SK-N-SH (cell line): ENCODE measurements around the gene SPATA18. TPM values are rescaled to one million over a fixed set of nuclear protein-coding genes. Genes with fewer than 3 reads are reported as not detected.

Experiments
- CTCF ChIA-PET: fragments of 300-600, 350-600 bp; formaldehyde crosslinking; extraction: SDS; loops from one replicate; lab custom pipeline; 2021; lab: Yijun Ruan, JAX
- POLR2A ChIA-PET: fragments of 350-600 bp; sonication (Branson Sonifier 250); formaldehyde crosslinking; extraction: SDS; loops from one replicate; lab custom pipeline; 2020; ENCODE audit warnings: antibody characterized with exemption, inconsistent platforms; lab: Yijun Ruan, JAX
- DNase-seq: peaks from one replicate; pipeline ENCODE4 v3.0.0; 2012
- H2AFZ ChIP-seq: fragments of 200-600 bp; sonication (generic); 2 replicates; pipeline ENCODE4 v1.8.1; 2016; ENCODE audit warnings: antibody characterized with exemption, mild to moderate bottlenecking, low read depth
- H3F3A ChIP-seq: fragments of 200-600 bp; sonication (generic); replicated peaks from 2 replicates; pipeline ENCODE3; 2016; ENCODE audit warnings: antibody characterized with exemption, mild to moderate bottlenecking; ENCODE audit not compliant: insufficient read depth
- H3K27ac ChIP-seq, 2 experiments: fragments of 200-500 bp in 1 of 2; fragments of 200-600 bp in 1 of 2; sonication (Bioruptor generic) in 1 of 2; sonication (generic), shearing (Covaris generic) in 1 of 2; 2 replicates each; pipeline versions ENCODE4 v1.5.1 to v1.6.1; 2014 to 2016; ENCODE audit warnings: low read depth in 2 of 2, inconsistent platforms in 1 of 2, low read length in 1 of 2, mild to moderate bottlenecking in 1 of 2, mixed read lengths in 1 of 2
- H3K27me3 ChIP-seq: fragments of 200-600 bp; sonication (generic), shearing (Covaris generic); 2 replicates; pipeline ENCODE4 v1.6.1; 2016; ENCODE audit warnings: mixed run types; ENCODE audit not compliant: insufficient read depth
- H3K36me3 ChIP-seq, 2 experiments: fragments of 200-500 bp in 1 of 2; fragments of 200-600 bp in 1 of 2; sonication (Bioruptor generic) in 1 of 2; sonication (generic) in 1 of 2; replicated peaks in 1 of 2; 2 replicates each; pipeline versions ENCODE3 to v1.5.1; 2014 to 2016; ENCODE audit warnings: low read length in 1 of 2, mild to moderate bottlenecking in 1 of 2; ENCODE audit not compliant: insufficient read depth in 2 of 2, control insufficient read depth in 1 of 2
- H3K4me1 ChIP-seq, 2 experiments: fragments of 200-500 bp in 1 of 2; fragments of 200-600 bp in 1 of 2; sonication (Bioruptor generic) in 1 of 2; sonication (generic), shearing (Covaris generic) in 1 of 2; 2 replicates each; pipeline versions ENCODE4 v1.5.1 to v1.6.1; 2014 to 2016; ENCODE audit warnings: low read depth in 1 of 2, low read length in 1 of 2, mixed run types in 1 of 2; ENCODE audit not compliant: insufficient read depth in 2 of 2, control insufficient read depth in 1 of 2
- H3K4me2 ChIP-seq: fragments of 200-600 bp; sonication (generic), shearing (Covaris generic); 2 replicates; pipeline ENCODE4 v1.6.1; 2017; ENCODE audit warnings: mixed run types
- H3K4me3 ChIP-seq, 2 experiments: fragments of 200-500 bp in 1 of 2; fragments of 200-600 bp in 1 of 2; sonication (Bioruptor generic) in 1 of 2; sonication (generic), shearing (Covaris generic) in 1 of 2; 2 replicates each; pipeline versions ENCODE4 v1.5.1 to v1.8.1; 2014 to 2016; ENCODE audit warnings: low read depth in 2 of 2, inconsistent platforms in 1 of 2, low read length in 1 of 2, mild to moderate bottlenecking in 1 of 2, mixed read lengths in 1 of 2, moderate library complexity in 1 of 2
- H3K79me2 ChIP-seq: fragments of 200-600 bp; sonication (generic); 2 replicates; pipeline ENCODE4 v1.8.1; 2017; ENCODE audit warnings: mild to moderate bottlenecking; ENCODE audit not compliant: insufficient read depth
- H3K9ac ChIP-seq: fragments of 200-600 bp; sonication (generic); 2 replicates; pipeline ENCODE4 v1.6.1; 2017; ENCODE audit warnings: mixed run types
- H3K9me2 ChIP-seq: fragments of 200-600 bp; sonication (generic); 2 replicates; pipeline ENCODE4 v1.6.1; 2017; ENCODE audit warnings: mixed run types
- H3K9me3 ChIP-seq: fragments of 200-600 bp; sonication (generic); 2 replicates; pipeline ENCODE4 v1.6.1; 2017; ENCODE audit warnings: mixed run types, mild to moderate bottlenecking, moderate library complexity
- H4K20me1 ChIP-seq: fragments of 200-600 bp; sonication (generic); 2 replicates; pipeline ENCODE4 v1.6.1; 2017; ENCODE audit warnings: mild to moderate bottlenecking, mixed run types; ENCODE audit not compliant: insufficient read depth
- CHD2 ChIP-seq: fragments of 150-350 bp; IDR thresholded peaks from 2 replicates; pipeline ENCODE4 v1.6.1; 2018; ENCODE audit warnings: low read length; ENCODE audit not compliant: partially characterized antibody
- EP300 ChIP-seq, 2 experiments: IDR thresholded peaks; 2 replicates each; pipeline versions ENCODE4 v1.4.0 to v1.6.1; 2012; ENCODE audit warnings: borderline replicate concordance in 1 of 2, low read depth in 1 of 2, low read length in 1 of 2
- FOSL2 ChIP-seq: IDR thresholded peaks from 2 replicates; pipeline ENCODE4 v1.4.0; 2012; ENCODE audit warnings: low read depth, mild to moderate bottlenecking, moderate library complexity, borderline replicate concordance
- FOXJ3 ChIP-seq: sonication (generic); formaldehyde crosslinking; IDR thresholded peaks from 2 replicates; pipeline ENCODE4 v1.5.1; 2020; ENCODE audit warnings: mild to moderate bottlenecking, missing genetic modification reagents
- MXI1 ChIP-seq: IDR thresholded peaks from 2 replicates; pipeline ENCODE4 v1.6.1; 2012; ENCODE audit warnings: mild to moderate bottlenecking, low read depth, low read length, improper control_type of control experiment
- NRF1 ChIP-seq: IDR thresholded peaks from 2 replicates; pipeline ENCODE4 v1.6.1; 2012; ENCODE audit warnings: low read depth, mild to moderate bottlenecking, low read length
- RCOR1 ChIP-seq: fragments of 150-350 bp; IDR thresholded peaks from 2 replicates; pipeline ENCODE4 v1.6.1; 2017; ENCODE audit warnings: antibody characterized with exemption, low read length
- RFX5 ChIP-seq: IDR thresholded peaks from 2 replicates; pipeline ENCODE4 v1.6.1; 2012; ENCODE audit warnings: mild to moderate bottlenecking, improper control_type of control experiment, low read length
- SIN3A ChIP-seq: IDR thresholded peaks from 2 replicates; pipeline ENCODE4 v1.6.1; 2012; ENCODE audit warnings: low read depth, mild to moderate bottlenecking, low read length, moderate library complexity, borderline replicate concordance
- TAF1 ChIP-seq: IDR thresholded peaks from 2 replicates; pipeline ENCODE4 v1.6.1; 2012; ENCODE audit warnings: low read depth, mild to moderate bottlenecking, low read length, moderate library complexity, borderline replicate concordance
- TCF12 ChIP-seq: IDR thresholded peaks from 2 replicates; pipeline ENCODE4 v1.4.0; 2012
- WGBS: methylation state at CpG from one replicate; pipeline ENCODE4 v1.1.6; 2017; ENCODE audit warnings: low lambda C conversion rate; 5-methylcytosine and 5-hydroxymethylcytosine counted together
- polyA plus RNA-seq, 3 experiments: library from polyadenylated mRNA; depleted of rRNA; stranded (reverse); fragments of >200 nt; gene quantifications; 2 replicates each; pipeline ENCODE4 v1.2.3, GENCODE V29; 2012
- TF ChIP-seq, protein P1 (sequence below): IDR thresholded peaks from 2 replicates; pipeline ENCODE4 v1.6.1; 2012; ENCODE audit warnings: mild to moderate bottlenecking, low read depth, low read length, moderate library complexity
- TF ChIP-seq, protein P2 (sequence below): IDR thresholded peaks from 2 replicates; pipeline ENCODE4 v1.4.0; 2012; ENCODE audit warnings: low read depth

Gene SPATA18
- polyA plus RNA-seq, 1 of the 3 experiments (the other 2 are of a cell fraction), result 1.2 TPM

DNA sequence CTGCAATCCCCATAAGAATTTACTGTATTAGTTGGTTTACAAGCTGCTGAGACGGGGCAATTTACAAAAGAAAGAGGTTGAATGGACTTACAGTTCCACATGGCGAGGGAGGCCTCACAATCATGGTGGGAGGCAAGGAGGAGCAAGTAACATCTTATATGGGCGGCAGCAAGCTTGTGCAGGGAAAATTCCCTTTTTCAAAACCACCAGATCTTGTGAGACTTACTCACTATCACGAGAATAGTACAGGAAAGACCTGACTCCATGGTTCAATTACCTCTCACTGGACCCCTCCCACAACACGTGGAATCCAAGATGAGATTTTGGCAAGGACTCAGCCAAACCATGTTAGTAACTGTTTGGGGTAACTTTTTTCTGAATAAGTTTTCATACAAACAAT, 1.8 kb upstream of the SPATA18 start (continued):
- TF ChIP-seq, protein P1, sequence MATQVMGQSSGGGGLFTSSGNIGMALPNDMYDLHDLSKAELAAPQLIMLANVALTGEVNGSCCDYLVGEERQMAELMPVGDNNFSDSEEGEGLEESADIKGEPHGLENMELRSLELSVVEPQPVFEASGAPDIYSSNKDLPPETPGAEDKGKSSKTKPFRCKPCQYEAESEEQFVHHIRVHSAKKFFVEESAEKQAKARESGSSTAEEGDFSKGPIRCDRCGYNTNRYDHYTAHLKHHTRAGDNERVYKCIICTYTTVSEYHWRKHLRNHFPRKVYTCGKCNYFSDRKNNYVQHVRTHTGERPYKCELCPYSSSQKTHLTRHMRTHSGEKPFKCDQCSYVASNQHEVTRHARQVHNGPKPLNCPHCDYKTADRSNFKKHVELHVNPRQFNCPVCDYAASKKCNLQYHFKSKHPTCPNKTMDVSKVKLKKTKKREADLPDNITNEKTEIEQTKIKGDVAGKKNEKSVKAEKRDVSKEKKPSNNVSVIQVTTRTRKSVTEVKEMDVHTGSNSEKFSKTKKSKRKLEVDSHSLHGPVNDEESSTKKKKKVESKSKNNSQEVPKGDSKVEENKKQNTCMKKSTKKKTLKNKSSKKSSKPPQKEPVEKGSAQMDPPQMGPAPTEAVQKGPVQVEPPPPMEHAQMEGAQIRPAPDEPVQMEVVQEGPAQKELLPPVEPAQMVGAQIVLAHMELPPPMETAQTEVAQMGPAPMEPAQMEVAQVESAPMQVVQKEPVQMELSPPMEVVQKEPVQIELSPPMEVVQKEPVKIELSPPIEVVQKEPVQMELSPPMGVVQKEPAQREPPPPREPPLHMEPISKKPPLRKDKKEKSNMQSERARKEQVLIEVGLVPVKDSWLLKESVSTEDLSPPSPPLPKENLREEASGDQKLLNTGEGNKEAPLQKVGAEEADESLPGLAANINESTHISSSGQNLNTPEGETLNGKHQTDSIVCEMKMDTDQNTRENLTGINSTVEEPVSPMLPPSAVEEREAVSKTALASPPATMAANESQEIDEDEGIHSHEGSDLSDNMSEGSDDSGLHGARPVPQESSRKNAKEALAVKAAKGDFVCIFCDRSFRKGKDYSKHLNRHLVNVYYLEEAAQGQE, result no peak
- TF ChIP-seq FOXJ3 (CRISPR knock-in tag), result no peak
- TF ChIP-seq TAF1, result no peak
- no peak for TF ChIP-seq RCOR1
- TF ChIP-seq SIN3A, result no peak

DNA sequence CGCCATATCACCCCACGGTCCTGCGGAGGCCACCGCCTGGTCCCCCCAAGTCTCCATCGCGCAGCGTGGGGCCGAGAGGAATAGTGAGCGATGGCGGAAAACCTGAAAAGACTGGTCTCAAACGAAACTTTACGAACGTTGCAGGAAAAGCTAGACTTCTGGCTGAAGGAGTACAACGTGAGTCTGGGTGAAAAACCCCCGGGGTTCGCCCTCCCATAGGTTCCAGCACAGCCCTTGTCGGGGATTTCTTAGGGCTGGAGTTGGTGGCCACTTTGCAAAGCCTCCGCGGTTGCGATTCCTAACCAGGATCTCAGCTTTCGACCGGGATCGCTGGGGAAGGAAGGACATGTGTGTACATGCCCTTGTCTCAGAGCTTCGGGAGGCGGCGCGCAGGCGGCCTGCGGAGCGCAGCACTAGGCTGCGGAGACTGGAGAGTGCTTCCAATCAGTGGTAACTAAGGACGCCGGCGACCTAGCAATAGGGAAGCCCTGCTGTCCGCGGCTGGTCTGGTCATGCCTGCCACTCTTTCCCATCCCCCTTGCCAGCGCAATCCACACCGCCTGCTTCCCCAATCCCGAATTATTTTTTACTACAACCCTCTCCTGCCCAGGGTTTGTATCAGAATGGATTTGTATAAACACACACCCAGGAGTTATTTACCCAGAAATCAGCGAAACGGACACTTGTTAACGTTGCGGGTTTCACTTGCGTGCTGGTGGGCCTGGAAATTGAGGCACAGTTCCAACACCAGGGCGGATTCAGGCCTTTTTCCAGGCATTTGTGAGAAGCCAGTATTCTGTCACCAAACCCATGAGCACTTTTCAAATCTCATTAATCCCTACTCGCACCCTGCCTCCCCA, 741 bp downstream of the SPATA18 start:
- Histone ChIP-seq H2AFZ (no peak overlapping the region), H3K9me2 (no peaks in the 10 kb centered on the region), H4K20me1 (no peaks in the 10 kb centered on the region), H3K27ac (peak overlapping the region in 1 of 2 experiments; percentile 50; a peak in 2 of 4 replicates), H3K27me3 (no peaks in the 10 kb centered on the region; the same call in 1 of the 2 replicates), H3K4me3 (peak overlapping the region; percentile 23 to 42; a peak in 3 of 4 replicates), H3K9ac (no peak overlapping the region), H3K79me2 (no peaks in the 10 kb centered on the region), H3K4me2 (peak overlapping the region; percentile 19; the same call in 1 of the 2 replicates), H3K36me3 (no peaks in the 10 kb centered on the region), H3F3A (no peaks in the 10 kb centered on the region), H3K4me1 (no peaks in the 10 kb centered on the region; a peak in 1 of 4 replicates), H3K9me3 (no peaks in the 10 kb centered on the region)
- peak; percentile 75 for DNase-seq
- CTCF ChIA-PET, result interaction anchor here (1.2 kb wide), 1 partner anchor 15 kb away, joined by 3 read pairs; no protein-coding TSS in a partner anchor
- 58% methylated on average over 37 of the region's 46 CpGs for WGBS
- POLR2A ChIA-PET, result interaction anchor here (0.7 kb wide), 1 partner anchor 14 kb away, joined by 6 read pairs; the partner anchor contains the start of gene SGCB
- no peak for TF ChIP-seq RCOR1
- TF ChIP-seq, protein P1, result no peak
- no peak for TF ChIP-seq RFX5
- no peak for TF ChIP-seq FOSL2
- TF ChIP-seq EP300 (IDR thresholded peaks at IDR 0.05; ENCODE audit: borderline replicate concordance in 1 of 2, low read depth in 1 of 2, low read length in 1 of 2), result 0 out of 4 replicates have a peak, but pooled peaks of 1 of the 2 experiments have one; percentile 17
- TF ChIP-seq CHD2, result no peak
- peak; percentile 70; the same call in 1 of the 2 replicates for TF ChIP-seq MXI1
- no peak for TF ChIP-seq TCF12
- TF ChIP-seq NRF1, result peak; percentile 23; the same call in 1 of the 2 replicates
- TF ChIP-seq, protein P2, sequence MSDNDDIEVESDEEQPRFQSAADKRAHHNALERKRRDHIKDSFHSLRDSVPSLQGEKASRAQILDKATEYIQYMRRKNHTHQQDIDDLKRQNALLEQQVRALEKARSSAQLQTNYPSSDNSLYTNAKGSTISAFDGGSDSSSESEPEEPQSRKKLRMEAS, result 0 out of 2 replicates have a peak, but pooled peaks have one; percentile 20
